GM18526 (cell line): ENCODE measurements around the gene GJC2.

Experiments used
- POLR2A ChIP-seq: IDR thresholded peaks from 3 replicates; pipeline ENCODE4 v1.6.1; 2011; ENCODE audit not compliant: insufficient read length; ENCODE audit errors: extremely low read depth

The GJC2 gene

DNA sequence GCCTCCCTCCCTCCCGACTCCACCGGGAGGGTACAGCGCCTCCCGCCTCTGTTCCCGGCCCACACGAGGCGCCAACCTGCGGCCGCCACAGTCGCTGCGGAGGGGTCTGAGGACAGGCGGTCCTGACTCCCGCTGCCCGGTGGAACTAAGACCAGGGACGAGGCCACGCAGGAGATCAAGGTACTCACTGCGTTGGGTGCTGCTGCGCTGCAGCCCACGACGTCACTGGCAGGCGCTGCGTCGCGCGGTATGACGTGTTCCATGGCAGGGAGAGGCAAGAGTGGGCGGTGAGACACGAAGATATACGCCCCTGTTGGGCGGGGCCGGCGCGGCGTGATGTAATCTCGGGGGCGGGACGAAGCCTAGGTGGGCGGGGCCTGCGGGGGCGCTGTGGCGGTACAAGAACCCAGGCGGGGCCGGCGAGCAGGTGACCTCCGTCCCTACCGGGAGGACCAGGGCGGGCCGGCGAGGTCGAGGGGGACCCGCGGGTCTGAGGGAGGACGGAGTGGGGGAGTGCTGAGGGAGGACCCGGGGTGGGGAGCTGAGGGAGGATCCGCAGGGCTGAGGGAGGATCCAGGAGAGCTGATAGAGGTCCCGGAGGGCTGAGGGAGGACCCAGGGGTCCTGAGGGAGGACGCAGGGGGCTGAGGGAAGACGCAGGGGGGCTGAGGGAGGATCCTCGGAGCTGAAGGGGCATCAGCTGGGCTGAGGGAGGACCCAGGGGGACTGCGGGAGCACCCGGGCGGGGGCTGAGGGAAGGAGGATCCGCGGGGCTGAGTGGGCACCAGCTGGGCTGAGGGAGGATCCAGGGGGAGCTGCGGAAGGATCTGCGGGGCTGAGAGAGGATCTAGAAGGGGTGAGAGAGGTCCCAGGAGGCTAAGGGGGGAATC, 40.4 kb upstream of the GJC2 start, which contains the start of gene MRPL55:
Gene MRPL55, minus strand, starts transcription at position 227 of the 889 bp plus-strand sequence. CDS start 1,039 bp downstream, outside the sequence.
- peak; percentile 91 for TF ChIP-seq POLR2A

DNA sequence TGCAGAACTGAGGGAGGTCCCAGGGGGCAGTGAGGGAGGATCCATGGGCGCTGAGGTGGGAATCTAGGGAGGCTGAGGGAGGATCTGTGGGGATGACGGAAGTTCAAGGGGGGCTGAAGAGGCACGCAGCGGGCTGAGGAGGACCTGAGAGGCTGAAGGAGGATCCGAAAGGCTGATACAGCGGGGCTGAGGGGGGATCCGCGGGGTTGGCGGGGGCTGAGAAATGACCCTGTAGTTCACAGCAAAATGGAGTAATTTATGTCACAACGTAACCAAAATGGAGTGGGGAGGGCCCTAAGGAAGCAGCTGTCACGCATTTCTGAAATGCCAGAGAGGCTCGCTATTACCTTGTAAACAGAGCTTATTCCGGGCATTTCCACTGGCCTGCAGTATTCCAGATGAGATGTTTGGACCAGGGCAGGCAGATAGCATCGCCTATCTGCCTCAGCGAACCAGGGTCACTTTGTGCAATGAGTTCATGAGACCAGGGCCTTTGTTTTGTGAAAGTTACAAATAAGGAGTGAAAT, 39.7 kb upstream of the GJC2 start:
- TF ChIP-seq POLR2A, result no peak

DNA sequence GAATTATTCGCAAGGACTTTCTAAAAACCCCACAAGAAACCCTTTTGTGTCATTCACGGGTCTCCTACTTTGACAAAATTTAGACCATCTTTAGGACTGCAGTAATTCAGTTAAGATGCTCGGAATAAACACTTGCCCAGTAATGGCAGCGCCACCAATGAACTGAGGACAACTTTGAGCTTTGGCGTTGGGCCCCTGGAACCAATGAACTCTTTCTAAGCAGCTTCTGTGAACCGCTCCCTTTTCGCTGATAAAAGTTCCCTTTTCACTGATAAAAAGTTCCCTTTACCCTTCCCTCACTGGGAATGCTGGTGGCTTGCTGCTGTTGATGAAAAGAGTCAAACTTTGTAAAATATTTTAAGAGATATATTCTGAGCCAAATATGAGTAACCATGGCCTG, 39.2 kb upstream of the GJC2 start:
- no peak for TF ChIP-seq POLR2A

DNA sequence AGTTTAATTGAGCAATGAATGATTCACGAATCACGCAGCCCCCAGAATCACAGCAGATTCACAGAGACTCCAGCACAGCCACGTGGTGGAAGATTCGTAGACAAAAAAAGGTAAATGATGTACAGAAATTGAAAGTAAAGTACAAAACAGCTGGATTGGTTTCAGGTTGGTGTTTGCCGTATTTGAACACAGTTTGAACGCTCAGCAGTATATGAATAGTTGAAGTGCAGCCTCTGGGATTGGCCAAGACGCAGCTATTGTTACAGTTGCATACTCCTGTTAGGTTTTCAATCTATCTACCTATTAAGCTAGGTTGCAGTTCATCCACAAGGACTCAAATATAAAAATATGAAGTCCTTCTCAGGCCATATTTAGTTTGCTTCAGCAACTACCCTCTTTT, 37.6 kb upstream of the GJC2 start:
- TF ChIP-seq POLR2A, result no peak

DNA sequence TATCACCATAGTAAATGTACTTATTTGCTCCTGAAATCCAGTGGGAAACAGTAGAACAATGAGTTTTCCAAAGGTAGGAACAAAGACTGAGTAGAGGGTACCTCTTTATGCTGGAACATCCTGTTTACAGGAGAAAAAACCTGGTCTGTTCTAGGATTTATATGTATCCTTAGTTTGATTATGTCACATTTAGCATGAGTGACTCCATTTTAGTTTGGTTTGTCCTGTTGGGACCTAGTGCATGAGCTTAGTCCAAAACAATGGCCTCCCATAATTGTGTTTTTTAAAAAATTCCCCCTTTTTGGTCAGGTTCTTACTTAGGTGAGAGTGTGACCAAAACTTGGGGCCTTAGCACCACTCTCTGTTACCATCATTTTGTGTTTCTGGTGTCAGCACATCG, 37.1 kb upstream of the GJC2 start:
- no peak for TF ChIP-seq POLR2A

DNA sequence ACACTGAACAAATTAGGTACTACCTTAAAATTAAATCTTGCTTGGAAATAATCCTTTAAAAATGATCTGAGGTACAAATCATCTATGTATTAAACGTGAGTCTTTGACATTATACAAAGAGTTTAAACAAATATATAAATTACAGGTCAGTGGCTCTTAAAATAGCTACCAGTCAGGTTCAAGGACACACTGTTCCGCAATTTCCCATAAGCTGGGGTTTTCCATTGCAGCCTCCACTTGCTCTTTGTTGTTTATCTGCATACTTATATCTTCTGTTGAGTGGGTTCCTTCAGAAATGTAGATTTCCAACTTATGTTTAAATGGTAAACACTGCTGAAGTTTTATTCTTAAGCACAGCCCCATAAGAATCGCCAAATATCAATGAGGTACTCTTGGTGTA, 34.9 kb upstream of the GJC2 start:
- no peak for TF ChIP-seq POLR2A

DNA sequence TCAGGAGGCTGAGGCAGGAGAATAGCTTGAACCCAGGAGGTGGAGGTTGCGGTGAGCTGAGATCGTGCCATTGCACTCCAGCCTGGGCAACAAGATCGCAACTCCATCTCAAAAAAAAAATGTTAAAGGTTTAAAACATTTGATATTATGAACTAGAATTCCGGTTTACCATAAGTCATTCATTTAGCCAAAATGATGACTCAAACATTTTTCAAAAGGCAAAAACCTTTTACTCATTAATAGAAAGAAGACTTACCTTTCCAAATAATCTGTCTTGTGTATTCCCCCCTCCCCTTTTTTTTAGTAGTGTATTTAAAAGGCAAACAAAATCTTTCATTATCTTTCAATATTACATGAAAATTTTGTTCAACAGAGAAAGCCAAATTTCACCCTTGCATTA, 32.4 kb upstream of the GJC2 start:
- no peak for TF ChIP-seq POLR2A

DNA sequence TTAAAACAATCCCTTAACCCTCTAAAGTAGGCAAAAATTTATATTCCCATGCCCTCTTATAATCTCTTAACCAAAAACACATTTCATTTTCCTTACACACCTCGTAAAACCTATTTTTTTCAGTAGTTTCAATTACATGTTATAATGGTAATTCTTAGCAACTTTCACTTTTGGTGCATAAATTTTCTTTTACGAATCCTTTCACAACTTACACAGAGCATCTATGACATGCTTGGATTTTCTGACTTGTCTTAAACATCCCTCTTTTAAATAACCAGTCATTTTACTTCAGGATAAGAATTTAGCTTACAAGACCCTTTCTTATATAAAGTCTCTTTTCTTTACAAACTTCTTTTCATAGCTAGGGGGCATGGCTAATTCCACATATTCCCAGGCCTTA, 31.7 kb upstream of the GJC2 start:
- TF ChIP-seq POLR2A, result no peak

DNA sequence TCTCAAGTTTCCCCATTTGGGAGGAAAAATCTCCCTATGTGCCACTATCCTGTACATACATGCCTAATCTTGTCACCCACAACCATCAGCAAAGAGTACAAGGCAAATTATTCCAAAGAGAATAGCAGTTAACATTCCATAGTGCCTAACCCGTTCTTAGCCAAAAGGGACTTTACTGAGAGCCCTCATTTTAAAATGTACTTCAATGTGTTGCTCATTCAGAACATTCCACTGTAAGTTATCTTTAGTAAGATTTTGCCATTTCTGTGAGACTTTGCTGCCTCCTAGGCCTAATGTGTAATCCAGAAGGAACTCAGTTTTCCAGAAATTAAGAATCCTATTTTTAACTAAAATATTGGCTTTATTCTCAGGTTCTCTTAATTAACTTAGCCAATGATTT, 29.4 kb upstream of the GJC2 start:
- TF ChIP-seq POLR2A, result no peak

DNA sequence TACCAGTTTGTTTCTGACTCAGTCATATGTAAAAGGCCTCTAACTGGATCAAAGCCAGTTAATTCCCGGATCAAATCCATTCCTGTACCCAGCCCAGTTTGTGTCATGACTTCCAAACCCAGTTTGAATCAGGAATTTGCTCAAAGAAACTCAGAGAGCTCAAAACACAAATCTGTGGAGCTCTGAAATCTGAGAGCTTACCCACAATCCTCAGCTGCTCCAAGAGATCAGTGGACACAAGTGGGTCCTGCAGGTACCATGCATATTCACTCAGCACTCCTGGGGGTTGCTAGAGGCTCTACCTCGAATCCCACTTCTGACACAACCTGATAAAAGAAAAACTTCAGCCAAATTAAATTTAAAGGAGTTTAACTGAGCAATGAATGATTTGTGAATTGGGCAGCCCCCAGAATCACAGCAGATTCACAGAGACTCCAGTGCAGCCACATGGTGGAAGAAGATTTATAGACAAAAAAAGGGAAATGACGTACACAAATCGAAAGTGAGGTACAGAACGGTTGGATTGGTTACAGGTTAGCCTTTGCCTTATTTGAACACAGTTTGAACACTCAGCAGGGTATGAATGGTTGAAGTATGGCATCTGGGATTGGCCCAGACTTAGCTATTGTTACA, 28.8 kb upstream of the GJC2 start:
- no peak for TF ChIP-seq POLR2A

DNA sequence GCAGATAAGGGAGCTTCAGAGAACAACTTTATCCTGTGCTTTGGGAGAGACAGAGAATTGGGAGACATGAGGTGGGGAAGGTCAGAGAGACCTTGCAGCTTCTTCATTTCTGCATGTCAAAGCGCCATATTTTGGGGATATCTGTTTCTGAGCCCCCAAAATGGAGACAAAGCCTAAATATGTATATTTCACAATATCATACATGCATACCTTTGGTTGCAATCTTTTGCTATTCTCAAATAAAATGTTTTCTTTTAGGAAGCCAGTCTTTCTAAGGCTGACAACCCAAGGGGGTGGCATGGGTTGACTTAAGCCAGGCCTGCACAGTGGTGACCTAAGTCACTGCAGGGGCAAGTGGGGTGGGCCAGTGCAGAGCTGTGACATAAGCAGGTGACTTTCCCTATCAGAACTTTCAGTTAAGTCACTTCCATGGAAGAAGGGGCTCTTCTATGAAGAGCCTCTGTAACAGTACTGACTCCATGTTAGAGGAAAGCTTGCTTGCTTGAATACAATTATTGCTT, 26.7 kb upstream of the GJC2 start:
- TF ChIP-seq POLR2A, result no peak

DNA sequence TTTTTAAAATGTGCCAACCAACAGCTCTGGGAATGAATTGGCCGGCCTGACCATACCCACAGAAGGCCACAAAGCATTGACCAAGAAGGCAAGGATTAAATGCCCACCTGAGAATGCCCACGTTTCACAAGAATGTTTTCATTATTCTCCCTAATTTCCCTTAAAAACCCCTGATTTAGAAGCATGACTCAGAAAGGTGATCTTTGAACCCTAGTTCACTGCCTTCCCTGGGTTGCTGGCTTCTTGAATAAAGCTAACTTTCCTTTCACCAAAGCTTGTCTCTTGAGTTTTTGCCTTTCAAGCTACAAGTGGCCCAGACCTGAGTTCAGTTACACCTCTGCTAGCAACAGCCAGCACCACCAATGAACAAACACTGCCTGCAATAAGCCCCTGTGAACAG, 26.2 kb upstream of the GJC2 start:
- TF ChIP-seq POLR2A, result no peak

DNA sequence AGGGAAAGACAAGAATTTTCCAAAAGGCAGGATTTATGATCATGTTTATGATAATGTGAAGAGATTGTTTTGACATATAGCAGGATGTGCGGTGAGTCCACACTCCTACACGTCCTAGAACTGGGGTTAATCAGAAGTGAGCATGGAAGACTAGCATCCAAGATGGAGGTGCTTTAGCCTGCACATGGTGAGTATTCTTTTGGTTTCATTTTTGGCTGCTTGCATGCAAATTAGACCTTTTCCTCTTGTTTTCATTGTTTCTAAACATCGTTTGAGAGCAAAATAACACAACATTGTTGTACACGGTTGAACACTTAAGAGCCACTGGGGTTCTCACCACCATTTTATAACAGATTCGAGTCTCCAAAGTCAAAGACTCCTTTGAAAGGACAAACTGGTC, 24.5 kb upstream of the GJC2 start:
- no peak for TF ChIP-seq POLR2A

DNA sequence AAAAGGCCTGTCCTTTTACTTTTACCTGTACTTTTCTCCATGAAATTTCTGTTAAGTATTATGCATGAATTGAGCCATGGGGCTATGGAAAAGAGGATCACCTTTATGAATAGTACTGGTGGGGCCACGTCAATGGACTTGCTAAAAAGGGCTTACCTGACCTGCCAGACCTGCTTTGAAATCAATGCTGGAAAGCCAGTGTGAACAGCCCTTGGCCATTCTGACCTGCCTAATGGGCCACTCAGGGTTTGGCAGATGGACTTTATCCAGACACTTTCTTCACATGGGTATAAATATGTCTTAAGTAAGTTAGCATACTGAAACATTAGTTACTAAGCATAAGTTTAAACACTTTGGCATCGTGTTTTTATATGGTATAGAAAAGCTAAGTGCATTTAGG, 18.0 kb upstream of the GJC2 start:
- no peak for TF ChIP-seq POLR2A

DNA sequence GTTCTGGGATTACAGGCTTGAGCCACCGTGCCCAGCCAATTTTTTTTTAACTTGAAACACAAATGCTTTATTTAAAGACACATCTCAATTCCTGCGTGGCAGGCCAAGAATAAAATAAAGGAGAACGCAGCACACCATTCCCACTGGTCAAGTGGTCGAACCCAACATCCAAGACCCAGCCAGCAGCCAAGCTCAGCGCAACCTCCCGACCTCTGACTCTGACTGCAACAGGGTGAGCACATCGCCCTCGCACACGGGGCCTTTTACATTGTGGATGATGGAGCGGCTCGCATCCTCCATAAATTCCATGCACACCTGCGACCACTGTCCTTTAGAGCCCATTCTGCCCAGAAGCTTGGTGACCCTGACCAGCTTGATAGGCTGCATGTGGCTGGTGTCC, 15.1 kb upstream of the GJC2 start:
- no peak for TF ChIP-seq POLR2A

DNA sequence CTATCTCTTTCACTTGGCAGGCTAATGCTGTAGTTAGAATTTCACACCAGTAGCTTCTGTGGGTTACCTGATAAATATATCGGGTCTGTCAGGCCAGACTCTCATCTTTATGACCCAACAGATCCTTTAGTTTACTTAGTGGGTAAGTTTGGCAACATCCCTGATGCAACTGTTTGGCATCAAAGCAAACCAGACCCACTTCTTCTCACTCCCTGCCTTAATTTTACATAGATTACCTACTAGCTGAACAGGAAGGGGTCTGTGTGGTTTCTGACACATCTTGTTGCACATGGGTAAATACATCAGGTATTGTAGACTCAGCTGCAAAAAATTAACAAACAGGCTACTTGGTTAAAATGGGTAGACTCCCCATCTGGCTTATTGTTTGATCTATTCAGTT, 12.8 kb upstream of the GJC2 start:
- TF ChIP-seq POLR2A, result no peak

DNA sequence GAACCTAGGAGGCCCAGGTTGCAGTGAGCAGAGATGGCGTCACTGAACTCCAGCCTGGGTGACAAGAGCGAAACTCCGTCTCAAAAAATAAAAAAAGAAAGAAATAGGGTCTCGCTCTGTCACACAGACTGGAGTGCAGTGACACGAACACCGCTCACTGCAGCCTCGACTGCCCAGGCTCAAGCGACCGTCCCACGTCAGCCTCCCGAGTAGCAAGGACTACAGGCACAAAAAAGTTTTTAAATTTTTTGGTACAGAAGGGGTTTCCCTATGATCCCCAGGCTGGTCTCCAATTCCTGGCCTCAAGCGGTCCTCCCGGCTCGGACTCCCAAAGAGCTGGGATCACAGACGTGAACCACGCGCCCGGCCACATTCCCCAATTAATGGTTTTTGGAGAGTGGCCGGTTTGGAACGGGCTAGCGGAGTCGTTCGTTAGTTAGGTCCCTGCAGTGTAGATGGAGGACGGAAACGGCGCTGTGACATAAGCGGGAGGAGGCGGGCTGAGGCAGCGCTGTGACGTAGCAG, 10.3 kb upstream of the GJC2 start:
- no peak for TF ChIP-seq POLR2A
